NK-92 treated with Interleukin-12 subunit alpha and Interleukin-12 subunit beta, amount 100 ng/mL, for 24 hours (cell line): ENCODE measurements around the gene ADAMTSL3.

ENCODE experiments used
- DNase-seq: peaks from one replicate; lab custom pipeline; 2025; lab: John Stamatoyannopoulos, UW

ADAMTSL3 gene

GRCh38 chr15:83886321-83886720, 232.4 kb downstream of the ADAMTSL3 start:
- no peak for DNase-seq

- DNase-seq, result no peak
Measured at GRCh38 chr15:83887404-83887803, 233.5 kb downstream of the ADAMTSL3 start.

GRCh38 chr15:83887961-83888360, 234.0 kb downstream of the ADAMTSL3 start:
- DNase-seq, result no peak

- no peak for DNase-seq
Measured at GRCh38 chr15:83889995-83890394, 236.1 kb downstream of the ADAMTSL3 start.

- DNase-seq, result no peak
Measured at GRCh38 chr15:83890587-83890986, 236.7 kb downstream of the ADAMTSL3 start.

GRCh38 chr15:83892498-83892897, 238.6 kb downstream of the ADAMTSL3 start:
- DNase-seq, result no peak

GRCh38 chr15:83893308-83893707, 239.4 kb downstream of the ADAMTSL3 start:
- DNase-seq, result no peak

GRCh38 chr15:83897037-83897436, 243.1 kb downstream of the ADAMTSL3 start:
- no peak for DNase-seq

- no peak for DNase-seq
Measured at GRCh38 chr15:83898361-83898760, 244.4 kb downstream of the ADAMTSL3 start.

- DNase-seq, result no peak
Measured at GRCh38 chr15:83899670-83900069, 245.7 kb downstream of the ADAMTSL3 start.

GRCh38 chr15:83904107-83905040, 250.5 kb downstream of the ADAMTSL3 start:
- no peak for DNase-seq

- no peak for DNase-seq
Measured at GRCh38 chr15:83905556-83906273, 251.8 kb downstream of the ADAMTSL3 start.

GRCh38 chr15:83911345-83911744, 257.4 kb downstream of the ADAMTSL3 start:
- no peak for DNase-seq

- no peak for DNase-seq
Measured at GRCh38 chr15:83912343-83912742, 258.4 kb downstream of the ADAMTSL3 start.

GRCh38 chr15:83913034-83913632, 259.2 kb downstream of the ADAMTSL3 start:
- DNase-seq, result no peak

GRCh38 chr15:83914906-83915305, 261.0 kb downstream of the ADAMTSL3 start:
- DNase-seq, result no peak

- no peak for DNase-seq
Measured at GRCh38 chr15:83917432-83917831, 263.5 kb downstream of the ADAMTSL3 start.

- no peak for DNase-seq
Measured at GRCh38 chr15:83918011-83918410, 264.1 kb downstream of the ADAMTSL3 start.

- no peak for DNase-seq
Measured at GRCh38 chr15:83919319-83919830, 265.5 kb downstream of the ADAMTSL3 start.

GRCh38 chr15:83919978-83920510, 266.1 kb downstream of the ADAMTSL3 start:
- no peak for DNase-seq

GRCh38 chr15:83922649-83923294, 268.8 kb downstream of the ADAMTSL3 start:
- no peak for DNase-seq

- no peak for DNase-seq
Measured at GRCh38 chr15:83926116-83926515, 272.2 kb downstream of the ADAMTSL3 start.
